ENCODE data around the gene BIK. TPM values are rescaled to one million over a fixed set of nuclear protein-coding genes. Genes with fewer than 3 reads are reported as not detected.

BIK gene, protein sequence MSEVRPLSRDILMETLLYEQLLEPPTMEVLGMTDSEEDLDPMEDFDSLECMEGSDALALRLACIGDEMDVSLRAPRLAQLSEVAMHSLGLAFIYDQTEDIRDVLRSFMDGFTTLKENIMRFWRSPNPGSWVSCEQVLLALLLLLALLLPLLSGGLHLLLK
- total RNA-seq (2022; extraction: Qiagen RNA extraction) = 1.1 to 2.1 TPM (median 1.8 TPM) in 5 replicates

DNA sequence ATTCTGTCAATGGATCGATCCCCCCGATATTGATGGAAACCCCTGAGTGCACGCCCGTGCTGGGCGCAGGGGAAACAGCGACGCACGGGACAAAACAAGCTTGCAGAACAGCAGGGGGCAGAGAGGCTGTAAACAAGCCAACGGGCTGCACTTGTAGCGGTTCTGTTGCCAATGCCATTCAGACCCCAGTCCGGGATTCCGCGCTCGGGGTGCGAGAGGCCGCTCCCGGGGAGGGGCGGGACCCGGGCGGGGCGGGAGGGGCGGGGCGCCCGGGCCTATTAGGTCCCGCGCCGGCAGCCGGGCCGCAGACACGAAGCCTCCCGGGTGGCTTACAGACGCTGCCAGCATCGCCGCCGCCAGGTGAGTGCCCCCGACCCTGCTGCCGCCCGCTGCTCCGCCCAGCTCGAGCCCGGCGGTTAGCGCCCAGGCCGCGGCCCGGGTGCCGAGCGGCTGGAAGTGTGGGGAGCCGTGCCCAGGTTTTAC, at the start of gene BIK:
Gene BIK (plus strand): TSS at position 307 of the 483 bp plus-strand sequence. CDS start 13,273 bp downstream, outside the sequence.

DNA sequence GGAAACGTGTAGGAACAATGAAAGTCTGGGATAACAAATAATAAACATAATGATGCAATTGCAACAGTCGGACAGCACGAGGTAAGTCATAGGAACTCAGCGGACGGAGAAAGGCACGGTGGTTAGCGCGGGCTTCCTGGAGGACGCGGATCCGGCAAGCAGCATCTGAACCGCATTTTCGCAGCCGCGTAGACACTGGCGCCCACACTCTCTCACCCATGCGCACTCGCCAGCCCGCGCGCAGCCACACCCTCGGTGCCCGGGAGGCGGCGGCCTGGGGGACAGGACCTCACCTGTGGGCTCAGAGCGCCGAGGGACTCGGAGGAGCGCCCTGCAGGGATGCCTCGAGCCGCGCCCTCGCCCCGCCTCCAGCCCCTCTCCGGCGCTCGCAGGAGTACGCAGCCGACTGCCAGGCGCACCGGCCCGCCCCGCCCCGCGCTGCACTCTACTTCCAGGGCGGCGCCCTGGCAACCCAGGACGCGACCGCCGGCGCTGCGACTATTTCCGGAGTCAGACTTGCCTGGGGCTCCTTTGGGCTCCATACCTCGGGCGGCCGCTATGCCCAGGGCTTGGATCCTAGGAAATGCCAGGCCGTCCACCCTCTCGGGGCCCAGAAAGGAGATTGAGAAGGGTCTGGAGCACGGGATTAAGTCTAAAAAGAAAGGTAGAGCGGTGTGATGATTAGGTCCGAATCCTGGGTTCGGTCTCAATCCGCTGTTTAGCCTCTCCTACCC, 21.4 kb upstream of the BIK start, which contains the start of gene TTLL1:
Gene TTLL1 (minus strand): TSS at position 408 of the 734 bp plus-strand sequence. CDS start 13,805 bp downstream, outside the sequence.

DNA sequence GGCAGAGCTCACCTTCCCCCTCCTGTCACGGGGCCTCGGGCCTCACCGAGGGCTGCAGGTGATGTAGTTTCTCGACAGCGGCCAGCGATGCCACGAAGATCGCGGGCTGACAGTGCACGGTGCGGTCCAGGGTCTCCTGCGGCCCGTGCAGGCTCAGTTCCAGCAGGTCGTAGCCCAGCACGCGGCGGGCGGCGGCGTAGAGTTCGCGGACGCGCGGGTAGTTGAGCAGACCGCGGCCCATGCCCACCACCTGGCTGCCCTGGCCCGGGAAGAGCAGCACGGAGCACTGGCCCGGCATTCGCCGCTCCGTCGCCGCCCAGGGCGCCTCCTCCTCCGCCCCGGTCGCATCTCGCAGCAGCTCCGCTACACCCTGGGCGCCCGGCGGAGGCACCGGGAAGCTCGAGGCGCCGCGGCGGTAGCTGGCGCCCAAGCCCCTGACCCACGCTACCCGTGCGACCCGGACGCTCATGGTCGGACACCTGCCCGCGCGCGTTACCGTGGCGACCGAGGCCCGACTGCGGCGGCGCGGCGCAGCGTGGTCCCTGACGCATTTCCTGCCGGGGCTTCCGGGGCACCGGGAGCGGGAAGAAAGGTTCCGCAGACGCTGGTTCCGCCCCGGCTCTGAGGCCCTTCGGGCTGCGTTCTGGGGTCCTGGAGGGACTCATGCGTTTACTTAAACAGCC, 32.5 kb downstream of the BIK start, which contains the start of gene MCAT:
Gene MCAT (minus strand): TSS at position 519 of the 683 bp plus-strand sequence. CDS start 50 bp downstream, at position 469.

DNA sequence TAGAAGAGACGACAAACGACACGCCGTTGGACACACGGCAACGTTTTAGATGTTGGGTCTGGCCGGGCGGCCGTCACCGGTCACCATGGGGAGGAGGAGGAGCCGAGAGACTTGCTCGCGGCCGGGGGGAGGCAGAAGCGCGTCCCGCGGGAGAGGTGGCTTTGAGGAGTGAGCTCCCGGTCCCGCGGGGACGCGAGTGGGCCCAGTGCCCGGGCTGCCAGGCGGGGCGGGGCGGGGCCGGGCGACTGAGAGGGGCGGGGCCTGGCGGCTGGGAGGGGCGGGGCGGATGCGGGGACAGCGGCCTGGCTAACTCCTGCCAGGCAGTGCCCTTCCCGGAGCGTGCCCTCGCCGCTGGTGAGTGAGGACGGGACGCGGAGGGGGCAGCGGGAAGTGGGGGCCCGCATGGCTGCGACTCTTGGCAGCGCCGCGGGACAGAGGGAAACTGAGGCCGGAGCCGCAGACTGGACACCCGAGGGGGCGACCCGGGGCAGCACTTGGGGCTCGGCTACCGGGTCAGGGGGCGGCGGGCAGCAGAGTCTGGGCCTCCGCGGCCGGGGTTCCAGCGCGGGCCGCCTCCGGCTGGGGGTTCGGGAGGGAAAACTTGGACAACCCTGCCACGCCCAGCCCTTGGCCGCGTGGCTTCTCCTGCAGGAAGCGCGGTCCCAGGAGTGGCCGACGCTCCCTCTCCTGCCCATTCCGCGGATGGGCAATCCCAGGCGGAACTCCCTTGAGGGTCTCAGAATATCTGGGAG, 40.9 kb downstream of the BIK start, which contains the start of gene TSPO:
Gene TSPO (plus strand): TSS at position 309 of the 752 bp plus-strand sequence. CDS start 7,680 bp downstream, outside the sequence.

Other genes starting within 250 kb of the BIK start
- gene PACSIN2, start 95.6 kb upstream of the BIK start, total RNA-seq (2022; extraction: Qiagen RNA extraction) = 133 to 165 TPM (median 163 TPM) in 5 replicates
- 2.1 to 3.4 TPM (median 2.6 TPM) in 5 replicates for gene TTLL1, start 21.4 kb upstream of the BIK start, total RNA-seq (2022; extraction: Qiagen RNA extraction)
- gene MCAT, start 32.6 kb downstream of the BIK start, total RNA-seq (2022; extraction: Qiagen RNA extraction) = 15.3 to 29.3 TPM (median 24.4 TPM) in 5 replicates
- gene TSPO, start 40.8 kb downstream of the BIK start, total RNA-seq (2022; extraction: Qiagen RNA extraction) = 138 to 235 TPM (median 225 TPM) in 5 replicates
- 16.4 to 24.6 TPM (median 24.0 TPM) in 5 replicates for gene TTLL12, start 76.4 kb downstream of the BIK start, total RNA-seq (2022; extraction: Qiagen RNA extraction)
- gene SCUBE1, start 232.6 kb downstream of the BIK start, total RNA-seq (2022; extraction: Qiagen RNA extraction) = 0.02 to 0.26 TPM (median 0.06 TPM) in 5 replicates